ENCODE data around the gene RXFP3.

Gene RXFP3

GRCh38 chr5:33980030-33980429, 43.8 kb downstream of the RXFP3 start:
- ATAC-seq (ENCODE audit: insufficient read depth, low read depth) (no peak), DNase-seq (no peak)
- H3K4me1 ChIP-seq (ENCODE audit: insufficient read depth, low read length), result no peaks in the 10 kb centered on the region
- TF ChIP-seq CTCF (IDR thresholded peaks at IDR 0.05; ENCODE audit: borderline replicate concordance, extremely low read depth, low read length, poor library complexity, severe bottlenecking) (no peak), EZH2 (IDR thresholded peaks at IDR 0.05; ENCODE audit: borderline replicate concordance, low read depth, low read length, severe bottlenecking) (no peak)
- H3K4me2 ChIP-seq (ENCODE audit: insufficient read depth, low read length), result no peak overlapping the region
- no peak overlapping the region for H3K27ac ChIP-seq (ENCODE audit: low read length)
- no peaks in the 10 kb centered on the region for H3K27me3 ChIP-seq (ENCODE audit: insufficient read depth, low read length, poor library complexity)
- H3K36me3 ChIP-seq (ENCODE audit: insufficient read depth, low read length), result no peaks in the 10 kb centered on the region
- H2AFZ ChIP-seq (ENCODE audit: low read depth, low read length), result no peak overlapping the region
- H3K9me3 ChIP-seq (ENCODE audit: insufficient read depth, low read length, severe bottlenecking), result no peaks in the 10 kb centered on the region
- no peaks in the 10 kb centered on the region for H4K20me1 ChIP-seq (ENCODE audit: insufficient read depth, low read length)
- no peak overlapping the region for H3K4me3 ChIP-seq (ENCODE audit: low read depth in 1 of 2, low read length in 2 of 2)
- no peak overlapping the region for H3K9ac ChIP-seq (ENCODE audit: low read depth, low read length)
- no peaks in the 10 kb centered on the region for H3K79me2 ChIP-seq (ENCODE audit: insufficient read depth, low read length)

GRCh38 chr5:33981408-33982162, 45.4 kb downstream of the RXFP3 start:
- H3K79me2 ChIP-seq (ENCODE audit: insufficient read depth, low read length), result no peaks in the 10 kb centered on the region
- H3K9ac ChIP-seq (ENCODE audit: low read depth, low read length), result no peak overlapping the region
- no peaks in the 10 kb centered on the region for H3K27me3 ChIP-seq (ENCODE audit: insufficient read depth, low read length, poor library complexity)
- no peak overlapping the region for H3K27ac ChIP-seq (ENCODE audit: low read length)
- no peaks in the 10 kb centered on the region for H3K4me1 ChIP-seq (ENCODE audit: insufficient read depth, low read length)
- H4K20me1 ChIP-seq (ENCODE audit: insufficient read depth, low read length), result no peaks in the 10 kb centered on the region
- H3K36me3 ChIP-seq (ENCODE audit: insufficient read depth, low read length), result no peaks in the 10 kb centered on the region
- no peak overlapping the region for H2AFZ ChIP-seq (ENCODE audit: low read depth, low read length)
- H3K4me3 ChIP-seq (ENCODE audit: low read depth in 1 of 2, low read length in 2 of 2), result no peak overlapping the region
- H3K4me2 ChIP-seq (ENCODE audit: insufficient read depth, low read length), result no peak overlapping the region
- H3K9me3 ChIP-seq (ENCODE audit: insufficient read depth, low read length, severe bottlenecking), result peaks cover 8% of the 10 kb centered on the region
- TF ChIP-seq CTCF (IDR thresholded peaks at IDR 0.05; ENCODE audit: borderline replicate concordance, extremely low read depth, low read length, poor library complexity, severe bottlenecking), result no peak
- no peak for TF ChIP-seq EZH2 (IDR thresholded peaks at IDR 0.05; ENCODE audit: borderline replicate concordance, low read depth, low read length, severe bottlenecking)
- ATAC-seq (ENCODE audit: insufficient read depth, low read depth) (no peak), DNase-seq (no peak)

- Histone ChIP-seq H3K9ac (ENCODE audit: low read depth, low read length) (no peak overlapping the region), H3K36me3 (ENCODE audit: insufficient read depth, low read length) (peaks cover 19% of the 10 kb centered on the region), H4K20me1 (ENCODE audit: insufficient read depth, low read length) (no peaks in the 10 kb centered on the region), H3K27me3 (ENCODE audit: insufficient read depth, low read length, poor library complexity) (no peaks in the 10 kb centered on the region), H2AFZ (ENCODE audit: low read depth, low read length) (no peak overlapping the region), H3K4me2 (ENCODE audit: insufficient read depth, low read length) (no peak overlapping the region), H3K27ac (ENCODE audit: low read length) (no peak overlapping the region), H3K79me2 (ENCODE audit: insufficient read depth, low read length) (no peaks in the 10 kb centered on the region), H3K4me3 (ENCODE audit: low read depth in 1 of 2, low read length in 2 of 2) (no peak overlapping the region), H3K4me1 (ENCODE audit: insufficient read depth, low read length) (no peaks in the 10 kb centered on the region), H3K9me3 (ENCODE audit: insufficient read depth, low read length, severe bottlenecking) (peaks cover 8% of the 10 kb centered on the region)
- DNase-seq (no peak), ATAC-seq (ENCODE audit: insufficient read depth, low read depth) (no peak)
- TF ChIP-seq CTCF (IDR thresholded peaks at IDR 0.05; ENCODE audit: borderline replicate concordance, extremely low read depth, low read length, poor library complexity, severe bottlenecking), result no peak
- no peak for TF ChIP-seq EZH2 (IDR thresholded peaks at IDR 0.05; ENCODE audit: borderline replicate concordance, low read depth, low read length, severe bottlenecking)
These were observed 48.0 kb downstream of the RXFP3 start for GRCh38 chr5:33984178-33984577.
